GM12878 (cell line): ENCODE measurements around the gene THAP7. TPM values are rescaled to one million over a fixed set of nuclear protein-coding genes. Genes with fewer than 3 reads are reported as not detected.

Experiments
- ATAC-seq: fragments of 200-7000 bp; cut with Tn5 transposase; 3 replicates; pipeline ENCODE4 v1.9.1; 2020; ENCODE audit warnings: mild to moderate bottlenecking, moderate library complexity
- BruUV-seq: library from RNA; stranded (reverse); fragments of 400-500 nt; replicated peaks from 2 replicates; lab custom pipeline; 2021; lab: Mats Ljungman, UMichigan
- CTCF ChIA-PET: fragments of 300-600 bp; sonication (Branson Sonifier 250); formaldehyde crosslinking; extraction: SDS; loops from one replicate; lab custom pipeline; 2021; ENCODE audit warnings: inconsistent platforms; lab: Yijun Ruan, JAX
- POLR2A ChIA-PET: fragments of 350-600 bp; formaldehyde crosslinking; extraction: SDS; loops from one replicate; lab custom pipeline; 2021; ENCODE audit warnings: inconsistent platforms; lab: Charles Lee
- RAD21 ChIA-PET: fragments of 300-600 bp; sonication (Branson Sonifier 250); formaldehyde crosslinking; loops from one replicate; lab custom pipeline; 2023; ENCODE audit warnings: antibody characterized with exemption; ENCODE audit not compliant: unreplicated experiment; lab: Charles Lee
- SMC1A ChIA-PET: fragments of 300-600 bp; sonication (Branson Sonifier 250); formaldehyde crosslinking; loops from one replicate; lab custom pipeline; 2023; ENCODE audit not compliant: unreplicated experiment, uncharacterized antibody; lab: Charles Lee
- DNase-seq: peaks from one replicate; pipeline ENCODE4 v3.0.0-alpha.2; 2011; ENCODE audit warnings: low read depth, low spot score
- FAIRE-seq: peaks from 3 replicates; lab custom pipeline; 2011; peaks lifted over from hg19 to GRCh38; lab: Jason Lieb, UNC
- H2AFZ ChIP-seq: 2 replicates; pipeline ENCODE4 v1.6.0; 2011; ENCODE audit warnings: low read depth, low read length, control low read depth; ENCODE audit not compliant: control insufficient read depth
- H3K27ac ChIP-seq: 2 replicates; pipeline ENCODE4 v1.5.1; 2011; ENCODE audit warnings: control low read depth; ENCODE audit not compliant: control insufficient read depth, insufficient read depth
- H3K27me3 ChIP-seq, 2 experiments: replicated peaks in 1 of 2; 2 replicates each; pipeline versions ENCODE4 v1.6.0 to v1.6.1; 2011; ENCODE audit warnings: low read length in 1 of 2; ENCODE audit not compliant: control insufficient read depth in 2 of 2, insufficient read depth in 2 of 2
- H3K36me3 ChIP-seq, 2 experiments: 2 replicates each; pipeline ENCODE4 v1.5.1; 2011; ENCODE audit warnings: low read length in 1 of 2; ENCODE audit not compliant: control insufficient read depth in 2 of 2, insufficient read depth in 2 of 2
- H3K4me1 ChIP-seq: 2 replicates; pipeline ENCODE4 v1.6.1; 2011; ENCODE audit warnings: mild to moderate bottlenecking, low read length, moderate library complexity, mixed read lengths; ENCODE audit not compliant: control insufficient read depth, insufficient read depth
- H3K4me2 ChIP-seq: 2 replicates; pipeline ENCODE4 v1.6.0; 2011; ENCODE audit warnings: control low read depth; ENCODE audit not compliant: control insufficient read depth, insufficient read depth
- H3K4me3 ChIP-seq: fragments of 200-600 bp; sonication (generic); 2 replicates; pipeline ENCODE4 v1.5.1; 2016
- H3K79me2 ChIP-seq: 2 replicates; pipeline ENCODE4 v1.6.0; 2011; ENCODE audit warnings: low read length; ENCODE audit not compliant: control insufficient read depth, insufficient read depth
- H3K9ac ChIP-seq: 2 replicates; pipeline ENCODE4 v1.8.0; 2011; ENCODE audit warnings: low read length, control low read depth, mixed read lengths; ENCODE audit not compliant: control insufficient read depth, insufficient read depth
- H3K9me3 ChIP-seq: replicated peaks from 3 replicates; pipeline ENCODE4 v1.5.1; 2011; ENCODE audit warnings: mild to moderate bottlenecking, low read length; ENCODE audit not compliant: control insufficient read depth, insufficient read depth
- H4K20me1 ChIP-seq: 2 replicates; pipeline ENCODE4 v1.6.0; 2011; ENCODE audit not compliant: control insufficient read depth, insufficient read depth
- NFYA ChIP-seq: IDR thresholded peaks from 2 replicates; pipeline ENCODE4 v1.6.1; 2011; ENCODE audit warnings: low read depth, mild to moderate bottlenecking, low read length, improper control_type of control experiment, borderline replicate concordance
- RUNX3 ChIP-seq: IDR thresholded peaks from 2 replicates; pipeline ENCODE4 v1.6.1; 2012; ENCODE audit warnings: low read length, inconsistent platforms
- SREBF1 ChIP-seq: IDR thresholded peaks from 2 replicates; pipeline ENCODE4 v1.6.1; 2012; ENCODE audit warnings: mild to moderate bottlenecking, low read length
- WGBS: methylation state at CpG from one replicate; pipeline ENCODE4 v1.1.6; 2016; ENCODE audit warnings: low lambda C conversion rate; ENCODE audit not compliant: insufficient replicate concordance, insufficient coverage; ENCODE audit errors: missing lambda C conversion rate; 5-methylcytosine and 5-hydroxymethylcytosine counted together
- in situ Hi-C: fragments of 300-500 bp; cut with MboI; formaldehyde crosslinking; loops from 9 replicates; pipeline ENCODE4 v1.14.3; 2018; ENCODE audit warnings: mixed read lengths
- intact Hi-C: fragments of 100-400 bp; cut with micrococcal nuclease; formaldehyde crosslinking; loops from one replicate; pipeline ENCODE4 v1.14.2; 2022; ENCODE audit not compliant: unreplicated experiment
- polyA plus RNA-seq, 11 experiments: library from polyadenylated mRNA; depleted of rRNA in 4 of 11; unstranded in 6 of 11; stranded (reverse) in 5 of 11; fragments of >200 nt; fragmentation: Nextera tagmentation in 4 of 11; fragmentation: Illumina TruSeq in 1 of 11; extraction: Ambion mirVana in 4 of 11; extraction: Trizol in 1 of 11; gene quantifications; 1 replicate in 1 of 11; 2 replicates in 10 of 11; pipeline versions ENCODE4 v1.2.1 to v1.2.3, GENCODE V29; 2011 to 2016; ENCODE audit warnings: inconsistent platforms in 2 of 11, missing spikeins in 2 of 11, low read depth in 1 of 11
- total RNA-seq, 4 experiments: library from RNA; depleted of rRNA in 3 of 4; stranded (reverse); fragments of >200 nt in 3 of 4; fragmentation: Illumina TruSeq in 1 of 4; extraction: Trizol in 1 of 4; gene quantifications; 2 replicates each; pipeline versions ENCODE4 v1.2.1 to v1.2.3, GENCODE V29; 2013 to 2021
- TF ChIP-seq, protein P1 (sequence below): IDR thresholded peaks from 2 replicates; pipeline ENCODE4 v1.6.1; 2011; ENCODE audit warnings: borderline replicate concordance, low read depth, mild to moderate bottlenecking, moderate library complexity, mixed read lengths, low read length; ENCODE audit not compliant: insufficient read depth; ENCODE audit errors: extremely low read length
- TF ChIP-seq, protein P2 (sequence below), 3 experiments: IDR thresholded peaks in 2 of 3; conservative IDR thresholded peaks in 1 of 3; 2 replicates each; pipeline ENCODE4 v1.5.1; 2011; ENCODE audit warnings: low read depth in 3 of 3, low read length in 3 of 3, mild to moderate bottlenecking in 3 of 3, control low read depth in 2 of 3, moderate library complexity in 2 of 3, inconsistent platforms in 1 of 3, mixed read lengths in 1 of 3; ENCODE audit not compliant: control insufficient read depth in 2 of 3, insufficient read depth in 1 of 3; ENCODE audit errors: extremely low read depth in 1 of 3

The THAP7 gene
- total and polyA plus RNA-seq, 10 of the 15 experiments (the other 5 are each of a cell fraction or from before 2014, with no cell fraction given) = 0.66 to 58.3 (median 26.3) TPM

- no peaks in the 10 kb centered on the region for H3K9me3 ChIP-seq
- H2AFZ ChIP-seq = peak overlapping the region; percentile 59
- H3K9ac ChIP-seq = no peak overlapping the region
- WGBS = 11% methylated on average over 8 of the region's 8 CpGs
- H3K4me3 ChIP-seq = no peak overlapping the region
- no peaks in the 10 kb centered on the region for H4K20me1 ChIP-seq
- TF ChIP-seq RUNX3 (0 out of 2 replicates have a peak, but pooled peaks have one; percentile 29), SREBF1 (no peak)
- TF ChIP-seq, protein P1, sequence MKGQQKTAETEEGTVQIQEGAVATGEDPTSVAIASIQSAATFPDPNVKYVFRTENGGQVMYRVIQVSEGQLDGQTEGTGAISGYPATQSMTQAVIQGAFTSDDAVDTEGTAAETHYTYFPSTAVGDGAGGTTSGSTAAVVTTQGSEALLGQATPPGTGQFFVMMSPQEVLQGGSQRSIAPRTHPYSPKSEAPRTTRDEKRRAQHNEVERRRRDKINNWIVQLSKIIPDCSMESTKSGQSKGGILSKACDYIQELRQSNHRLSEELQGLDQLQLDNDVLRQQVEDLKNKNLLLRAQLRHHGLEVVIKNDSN = peak; percentile 75
- no peaks in the 10 kb centered on the region for H3K27me3 ChIP-seq
- H3K27ac ChIP-seq = no peak overlapping the region
- intact Hi-C loops (no loop called here), in situ Hi-C loops (no loop called here)
- DNase-seq (no peak), FAIRE-seq (no peak), ATAC-seq (peak; percentile 43; the same call in 2 of the 3 replicates)
- ChIA-PET RAD21 (no interaction called here), POLR2A (no interaction called here), CTCF (no interaction called here), SMC1A (no interaction called here)
- peaks cover 7% of the 10 kb centered on the region for H3K4me1 ChIP-seq
- no TSS peak for BruUV-seq
- no peaks in the 10 kb centered on the region for H3K79me2 ChIP-seq
- no peaks in the 10 kb centered on the region for H3K36me3 ChIP-seq
- no peak overlapping the region; the same call in 1 of the 2 replicates for H3K4me2 ChIP-seq
These were observed 23.3 kb upstream of the THAP7 start for GRCh38 chr22:21025266-21025665.

DNA sequence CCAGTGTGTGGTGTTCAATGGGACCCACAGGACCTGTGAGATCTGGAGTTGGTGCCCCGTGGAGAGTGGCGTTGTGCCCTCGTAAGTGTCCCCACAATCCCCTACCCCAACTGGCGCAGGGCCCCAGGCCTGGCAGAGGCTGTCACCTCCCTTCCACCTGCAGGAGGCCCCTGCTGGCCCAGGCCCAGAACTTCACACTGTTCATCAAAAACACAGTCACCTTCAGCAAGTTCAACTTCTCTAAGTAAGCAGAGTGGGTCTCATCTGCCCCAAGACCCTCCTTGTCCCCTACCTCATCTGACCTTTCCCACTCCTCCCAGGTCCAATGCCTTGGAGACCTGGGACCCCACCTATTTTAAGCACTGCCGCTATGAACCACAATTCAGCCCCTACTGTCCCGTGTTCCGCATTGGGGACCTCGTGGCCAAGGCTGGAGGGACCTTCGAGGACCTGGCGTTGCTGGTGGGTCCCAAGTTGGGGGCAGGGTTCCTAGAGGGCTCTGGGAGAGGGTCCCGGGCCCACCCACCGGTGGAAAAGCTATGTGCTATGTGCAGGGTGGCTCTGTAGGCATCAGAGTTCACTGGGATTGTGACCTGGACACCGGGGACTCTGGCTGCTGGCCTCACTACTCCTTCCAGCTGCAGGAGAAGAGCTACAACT is 21.2 kb upstream of the THAP7 start:
- intact Hi-C loops = no loop called here
- ATAC-seq (peak; percentile 62), DNase-seq (no peak), FAIRE-seq (no peak)
- TF ChIP-seq, protein P2, sequence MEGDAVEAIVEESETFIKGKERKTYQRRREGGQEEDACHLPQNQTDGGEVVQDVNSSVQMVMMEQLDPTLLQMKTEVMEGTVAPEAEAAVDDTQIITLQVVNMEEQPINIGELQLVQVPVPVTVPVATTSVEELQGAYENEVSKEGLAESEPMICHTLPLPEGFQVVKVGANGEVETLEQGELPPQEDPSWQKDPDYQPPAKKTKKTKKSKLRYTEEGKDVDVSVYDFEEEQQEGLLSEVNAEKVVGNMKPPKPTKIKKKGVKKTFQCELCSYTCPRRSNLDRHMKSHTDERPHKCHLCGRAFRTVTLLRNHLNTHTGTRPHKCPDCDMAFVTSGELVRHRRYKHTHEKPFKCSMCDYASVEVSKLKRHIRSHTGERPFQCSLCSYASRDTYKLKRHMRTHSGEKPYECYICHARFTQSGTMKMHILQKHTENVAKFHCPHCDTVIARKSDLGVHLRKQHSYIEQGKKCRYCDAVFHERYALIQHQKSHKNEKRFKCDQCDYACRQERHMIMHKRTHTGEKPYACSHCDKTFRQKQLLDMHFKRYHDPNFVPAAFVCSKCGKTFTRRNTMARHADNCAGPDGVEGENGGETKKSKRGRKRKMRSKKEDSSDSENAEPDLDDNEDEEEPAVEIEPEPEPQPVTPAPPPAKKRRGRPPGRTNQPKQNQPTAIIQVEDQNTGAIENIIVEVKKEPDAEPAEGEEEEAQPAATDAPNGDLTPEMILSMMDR (IDR thresholded peaks at IDR 0.05 in 2 of 3, conservative IDR thresholded peaks at IDR 0.05 in 1 of 3; ENCODE audit: control insufficient read depth in 2 of 3, extremely low read depth in 1 of 3, insufficient read depth in 1 of 3, low read depth in 3 of 3, low read length in 3 of 3) = 0 out of 6 replicates have a peak, but pooled peaks of 1 of the 3 experiments have one; percentile 11
- TF ChIP-seq NFYA = no peak
- 26% methylated on average over 13 of the region's 13 CpGs for WGBS
- no peaks in the 10 kb centered on the region for H3K27me3 ChIP-seq
- H3K4me3 ChIP-seq = no peak overlapping the region
- no peak overlapping the region for H2AFZ ChIP-seq
- H3K4me1 ChIP-seq = peaks cover 7% of the 10 kb centered on the region
- RAD21 ChIA-PET = no interaction called here
- no peaks in the 10 kb centered on the region for H3K36me3 ChIP-seq
- in situ Hi-C loops = no loop called here
- no peaks in the 10 kb centered on the region for H3K9me3 ChIP-seq
- H3K9ac ChIP-seq = no peak overlapping the region
- no peaks in the 10 kb centered on the region for H4K20me1 ChIP-seq
- no TSS peak for BruUV-seq
- H3K27ac ChIP-seq = no peak overlapping the region
- CTCF ChIA-PET = interaction anchor here (0.8 to 1.0 kb wide), 2 partner anchors 63 to 69 kb away, joined by 3 read pairs; no protein-coding TSS in a partner anchor
- no peak overlapping the region for H3K4me2 ChIP-seq
- SMC1A ChIA-PET = no interaction called here
- no peaks in the 10 kb centered on the region for H3K79me2 ChIP-seq
- POLR2A ChIA-PET = no interaction called here
